Measurements from ENCODE around the gene NUP210.

- no peak for TF ChIP-seq EZH2 (IDR thresholded peaks at IDR 0.05; ENCODE audit: low read length, unreplicated experiment)
- TF ChIP-seq CTCF (conservative IDR thresholded peaks at IDR 0.05; ENCODE audit: low read depth, low read length) = no peak
Measured at GRCh38 chr3:13266651-13267362, 153.3 kb downstream of the NUP210 start.
